ENCODE results near the gene RAP1GAP. TPM values are rescaled to one million over a fixed set of nuclear protein-coding genes. Genes with fewer than 3 reads are reported as not detected.

RAP1GAP gene
- total RNA-seq, 1 experiment from 2014 or later: 8.4 TPM

GRCh38 chr1:21585037-21585436, 84.1 kb downstream of the RAP1GAP start:
- no peak for DNase-seq
- no peak overlapping the region; the same call in 1 of the 2 replicates for H3K27ac ChIP-seq
- H3K9me3 ChIP-seq (replicated peaks): 0 out of 2 replicates have a peak, but pooled peaks cover 5% of the 10 kb centered on the region

GRCh38 chr1:21584096-21584495, 85.1 kb downstream of the RAP1GAP start:
- H3K36me3 ChIP-seq: no peaks in the 10 kb centered on the region
- no peak for DNase-seq

More at GRCh38 chr1:21585037-21585436, 84.1 kb downstream of the RAP1GAP start:
- H3K27me3 ChIP-seq: no peaks in the 10 kb centered on the region
- no peaks in the 10 kb centered on the region for H3K36me3 ChIP-seq
- H3K4me1 ChIP-seq: peaks cover 42% of the 10 kb centered on the region
- no peak overlapping the region for H3K4me3 ChIP-seq

GRCh38 chr1:21579791-21580190, 89.4 kb downstream of the RAP1GAP start:
- Histone ChIP-seq H3K36me3 (no peaks in the 10 kb centered on the region), H3K4me3 (no peak overlapping the region), H3K27me3 (no peaks in the 10 kb centered on the region), H3K27ac (no peak overlapping the region), H3K9me3 (replicated peaks) (0 out of 2 replicates have a peak, but pooled peaks cover 5% of the 10 kb centered on the region), H3K4me1 (no peaks in the 10 kb centered on the region; the same call in 1 of the 2 replicates)
- no peak for DNase-seq

More at GRCh38 chr1:21584096-21584495, 85.1 kb downstream of the RAP1GAP start:
- Histone ChIP-seq H3K27ac (no peak overlapping the region), H3K9me3 (replicated peaks) (0 out of 2 replicates have a peak, but pooled peaks cover 5% of the 10 kb centered on the region), H3K27me3 (no peaks in the 10 kb centered on the region), H3K4me1 (peaks cover 33% of the 10 kb centered on the region), H3K4me3 (no peak overlapping the region)

- H3K4me1 ChIP-seq: peaks cover 5% of the 10 kb centered on the region; the same call in 1 of the 2 replicates
- no peaks in the 10 kb centered on the region for H3K36me3 ChIP-seq
- no peak overlapping the region for H3K27ac ChIP-seq
- no peak for DNase-seq
- no peaks in the 10 kb centered on the region for H3K27me3 ChIP-seq
- H3K9me3 ChIP-seq (replicated peaks): 0 out of 2 replicates have a peak, but pooled peaks cover 5% of the 10 kb centered on the region
- H3K4me3 ChIP-seq: no peak overlapping the region
These were observed 91.2 kb downstream of the RAP1GAP start for GRCh38 chr1:21577933-21578332.

- no peaks in the 10 kb centered on the region for H3K27me3 ChIP-seq
- peaks cover 5% of the 10 kb centered on the region; the same call in 1 of the 2 replicates for H3K4me1 ChIP-seq
- no peak for DNase-seq
These were observed 91.8 kb downstream of the RAP1GAP start for GRCh38 chr1:21577324-21577723.

GRCh38 chr1:21576798-21577187, 92.4 kb downstream of the RAP1GAP start:
- H3K4me3 ChIP-seq: no peak overlapping the region
- H3K27ac ChIP-seq: no peak overlapping the region
- H3K4me1 ChIP-seq: peaks cover 5% of the 10 kb centered on the region; the same call in 1 of the 2 replicates
- H3K36me3 ChIP-seq: no peaks in the 10 kb centered on the region
- DNase-seq: no peak
- no peaks in the 10 kb centered on the region for H3K27me3 ChIP-seq
- 0 out of 2 replicates have a peak, but pooled peaks cover 1% of the 10 kb centered on the region for H3K9me3 ChIP-seq (replicated peaks)

More at GRCh38 chr1:21577324-21577723, 91.8 kb downstream of the RAP1GAP start:
- H3K9me3 ChIP-seq (replicated peaks): 0 out of 2 replicates have a peak, but pooled peaks cover 5% of the 10 kb centered on the region
- no peaks in the 10 kb centered on the region for H3K36me3 ChIP-seq
- no peak overlapping the region for H3K27ac ChIP-seq
- no peak overlapping the region for H3K4me3 ChIP-seq

- Histone ChIP-seq H3K27ac (no peak overlapping the region), H3K9me3 (replicated peaks) (no peaks in the 10 kb centered on the region), H3K27me3 (no peaks in the 10 kb centered on the region), H3K4me1 (peaks cover 5% of the 10 kb centered on the region; the same call in 1 of the 2 replicates), H3K36me3 (no peaks in the 10 kb centered on the region), H3K4me3 (no peak overlapping the region)
- no peak for DNase-seq
These were observed 92.9 kb downstream of the RAP1GAP start for GRCh38 chr1:21576031-21576797.

- no peaks in the 10 kb centered on the region for H3K27me3 ChIP-seq
- H3K4me1 ChIP-seq: peaks cover 5% of the 10 kb centered on the region; the same call in 1 of the 2 replicates
- no peak overlapping the region for H3K4me3 ChIP-seq
- no peak for DNase-seq
- H3K27ac ChIP-seq: no peak overlapping the region; the same call in 1 of the 2 replicates
- H3K36me3 ChIP-seq: no peaks in the 10 kb centered on the region
- H3K9me3 ChIP-seq (replicated peaks): no peaks in the 10 kb centered on the region
These were observed 93.7 kb downstream of the RAP1GAP start for GRCh38 chr1:21575351-21575942.

GRCh38 chr1:21574466-21575151, 94.5 kb downstream of the RAP1GAP start:
- H3K27me3 ChIP-seq: no peaks in the 10 kb centered on the region
- no peaks in the 10 kb centered on the region for H3K36me3 ChIP-seq
- H3K4me1 ChIP-seq: peaks cover 11% of the 10 kb centered on the region
- peak; percentile 82 to 91 for DNase-seq
- H3K27ac ChIP-seq: peak overlapping the region; percentile 54; the same call in 1 of the 2 replicates
- H3K4me3 ChIP-seq: peak overlapping the region; percentile 25
- H3K9me3 ChIP-seq (replicated peaks): no peaks in the 10 kb centered on the region

- peak; percentile 86 to 87 for DNase-seq
- peaks cover 17% of the 10 kb centered on the region for H3K4me1 ChIP-seq
- no peaks in the 10 kb centered on the region for H3K9me3 ChIP-seq (replicated peaks)
- H3K36me3 ChIP-seq: no peaks in the 10 kb centered on the region
- peak overlapping the region; percentile 54; the same call in 1 of the 2 replicates for H3K27ac ChIP-seq
- peak overlapping the region; percentile 25 for H3K4me3 ChIP-seq
- no peaks in the 10 kb centered on the region for H3K27me3 ChIP-seq
These were observed 95.1 kb downstream of the RAP1GAP start for GRCh38 chr1:21573971-21574465.

- no peak for DNase-seq
- Histone ChIP-seq H3K4me1 (peaks cover 22% of the 10 kb centered on the region), H3K4me3 (no peak overlapping the region), H3K27me3 (no peaks in the 10 kb centered on the region), H3K36me3 (no peaks in the 10 kb centered on the region), H3K9me3 (replicated peaks) (no peaks in the 10 kb centered on the region), H3K27ac (no peak overlapping the region)
These were observed 95.7 kb downstream of the RAP1GAP start for GRCh38 chr1:21573475-21573874.

GRCh38 chr1:21572735-21573277, 96.4 kb downstream of the RAP1GAP start:
- no peaks in the 10 kb centered on the region for H3K27me3 ChIP-seq
- peaks cover 29% of the 10 kb centered on the region for H3K4me1 ChIP-seq
- H3K4me3 ChIP-seq: no peak overlapping the region
- H3K9me3 ChIP-seq (replicated peaks): no peaks in the 10 kb centered on the region
- no peak for DNase-seq
- H3K27ac ChIP-seq: no peak overlapping the region
- H3K36me3 ChIP-seq: no peaks in the 10 kb centered on the region

GRCh38 chr1:21572221-21572620, 96.9 kb downstream of the RAP1GAP start:
- Histone ChIP-seq H3K27me3 (no peaks in the 10 kb centered on the region), H3K9me3 (replicated peaks) (no peaks in the 10 kb centered on the region), H3K36me3 (no peaks in the 10 kb centered on the region), H3K27ac (no peak overlapping the region), H3K4me1 (peaks cover 35% of the 10 kb centered on the region), H3K4me3 (no peak overlapping the region)
- no peak for DNase-seq

GRCh38 chr1:21570885-21571284, 98.3 kb downstream of the RAP1GAP start:
- H3K27ac ChIP-seq: no peak overlapping the region
- H3K9me3 ChIP-seq (replicated peaks): no peaks in the 10 kb centered on the region
- no peaks in the 10 kb centered on the region for H3K27me3 ChIP-seq
- peaks cover 42% of the 10 kb centered on the region for H3K4me1 ChIP-seq
- H3K36me3 ChIP-seq: no peaks in the 10 kb centered on the region
- H3K4me3 ChIP-seq: no peak overlapping the region
- no peak for DNase-seq
